Measurements from ENCODE around the gene PDZRN4.

Gene PDZRN4

GRCh38 chr12:41459111-41459905, 271.2 kb downstream of the PDZRN4 start:
- Mint-ChIP-seq H3K27me3 (no peaks in the 10 kb centered on the region), H3K4me1 (no peaks in the 10 kb centered on the region)
- DNase-seq = no peak

DNA sequence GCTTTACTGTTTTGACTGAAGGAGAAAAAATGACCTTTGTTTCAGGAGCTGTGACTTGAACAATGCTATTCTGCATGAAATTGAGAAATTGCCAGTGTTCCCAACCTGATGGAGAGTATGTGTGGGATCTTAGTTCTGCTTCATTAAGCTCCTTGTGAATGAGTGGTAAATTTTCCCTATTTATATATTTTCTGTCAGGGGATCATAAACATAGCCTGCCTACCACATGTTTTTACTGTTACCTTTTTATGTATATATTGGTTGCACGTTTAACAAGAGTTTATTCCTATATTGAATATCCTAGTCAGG, 271.7 kb downstream of the PDZRN4 start:
- no peak for DNase-seq
- Mint-ChIP-seq H3K4me1 (no peaks in the 10 kb centered on the region), H3K36me3 (no peaks in the 10 kb centered on the region), H3K4me3 (no peak overlapping the region), H3K27ac (no peak overlapping the region), H3K9me3 (no peaks in the 10 kb centered on the region), H3K27me3 (no peaks in the 10 kb centered on the region)
- CTCF ChIA-PET = no interaction called here

More at GRCh38 chr12:41459111-41459905, 271.2 kb downstream of the PDZRN4 start:
- Mint-ChIP-seq H3K4me3 (no peak overlapping the region), H3K9me3 (no peaks in the 10 kb centered on the region), H3K27ac (no peak overlapping the region), H3K36me3 (no peaks in the 10 kb centered on the region)
- CTCF ChIA-PET = no interaction called here

DNA sequence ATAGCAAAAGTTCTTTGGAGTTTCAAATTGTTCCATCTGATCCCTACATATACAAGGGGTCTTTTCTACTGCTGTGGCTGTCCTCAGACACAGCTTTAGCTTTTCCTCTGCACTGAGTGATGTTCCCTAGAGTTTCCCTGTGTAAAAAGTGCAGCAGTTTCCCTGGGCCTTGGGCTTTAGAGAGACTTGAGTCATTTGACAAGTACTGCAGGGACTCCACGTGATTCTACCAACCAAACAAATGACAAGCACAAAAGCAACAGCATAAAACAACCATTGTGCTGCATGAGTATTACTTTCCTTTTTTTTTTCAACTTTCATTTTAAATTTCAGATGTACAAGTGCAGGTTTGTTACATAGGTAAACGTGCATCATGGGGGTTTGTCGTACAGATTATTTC, 272.8 kb downstream of the PDZRN4 start:
- no peak for DNase-seq
- H3K4me1 Mint-ChIP-seq = no peaks in the 10 kb centered on the region
- H3K9me3 Mint-ChIP-seq = no peaks in the 10 kb centered on the region
- no peak overlapping the region for H3K4me3 Mint-ChIP-seq
- no peak overlapping the region for H3K27ac Mint-ChIP-seq
- no peaks in the 10 kb centered on the region for H3K27me3 Mint-ChIP-seq
- H3K36me3 Mint-ChIP-seq = no peaks in the 10 kb centered on the region
- CTCF ChIA-PET = no interaction called here

DNA sequence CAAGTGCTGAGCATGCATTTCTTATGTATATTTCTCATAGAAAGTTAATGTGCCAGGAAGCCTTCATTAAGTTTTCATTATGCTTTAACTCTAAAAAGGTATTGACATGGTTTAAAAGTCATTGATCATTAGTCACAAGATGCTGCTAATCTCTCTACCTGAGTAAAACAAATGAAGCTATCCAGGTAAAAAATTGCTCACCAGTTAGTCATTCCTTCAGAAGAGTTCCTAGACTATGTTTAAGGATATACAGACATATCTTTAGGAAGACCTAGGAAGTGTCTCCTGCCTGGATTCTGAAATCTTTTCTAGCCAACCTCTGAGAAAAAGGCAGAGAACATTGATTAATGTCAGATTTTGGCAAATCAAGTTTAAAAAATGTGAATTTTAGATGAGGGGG, 274.2 kb downstream of the PDZRN4 start:
- H3K4me1 Mint-ChIP-seq = no peaks in the 10 kb centered on the region
- no peaks in the 10 kb centered on the region for H3K27me3 Mint-ChIP-seq
- no peak overlapping the region for H3K27ac Mint-ChIP-seq
- no peaks in the 10 kb centered on the region for H3K9me3 Mint-ChIP-seq
- no peak overlapping the region for H3K4me3 Mint-ChIP-seq
- CTCF ChIA-PET = no interaction called here
- no peak for DNase-seq
- no peaks in the 10 kb centered on the region for H3K36me3 Mint-ChIP-seq

- Mint-ChIP-seq H3K4me1 (no peaks in the 10 kb centered on the region), H3K4me3 (no peak overlapping the region), H3K27me3 (no peaks in the 10 kb centered on the region), H3K9me3 (no peaks in the 10 kb centered on the region), H3K27ac (no peak overlapping the region), H3K36me3 (no peaks in the 10 kb centered on the region)
- DNase-seq = no peak
- CTCF ChIA-PET = no interaction called here
These were observed 277.4 kb downstream of the PDZRN4 start for GRCh38 chr12:41465526-41465925.

GRCh38 chr12:41466300-41466699, 278.2 kb downstream of the PDZRN4 start:
- no peak overlapping the region for H3K27ac Mint-ChIP-seq
- DNase-seq = no peak
- no peaks in the 10 kb centered on the region for H3K27me3 Mint-ChIP-seq
- no peaks in the 10 kb centered on the region for H3K4me1 Mint-ChIP-seq
- H3K36me3 Mint-ChIP-seq = no peaks in the 10 kb centered on the region
- no peaks in the 10 kb centered on the region for H3K9me3 Mint-ChIP-seq
- CTCF ChIA-PET = no interaction called here
- no peak overlapping the region for H3K4me3 Mint-ChIP-seq

- Mint-ChIP-seq H3K27me3 (no peaks in the 10 kb centered on the region), H3K4me1 (no peaks in the 10 kb centered on the region), H3K4me3 (no peak overlapping the region), H3K36me3 (no peaks in the 10 kb centered on the region), H3K27ac (no peak overlapping the region), H3K9me3 (no peaks in the 10 kb centered on the region)
- CTCF ChIA-PET = no interaction called here
- no peak for DNase-seq
These were observed 278.7 kb downstream of the PDZRN4 start for GRCh38 chr12:41466802-41467201.

- H3K27me3 Mint-ChIP-seq = no peaks in the 10 kb centered on the region
- H3K4me1 Mint-ChIP-seq = no peaks in the 10 kb centered on the region
- H3K27ac Mint-ChIP-seq = no peak overlapping the region
- no peaks in the 10 kb centered on the region for H3K9me3 Mint-ChIP-seq
- H3K36me3 Mint-ChIP-seq = no peaks in the 10 kb centered on the region
- DNase-seq = no peak
- H3K4me3 Mint-ChIP-seq = no peak overlapping the region
- CTCF ChIA-PET = no interaction called here
These were observed 279.6 kb downstream of the PDZRN4 start for GRCh38 chr12:41467591-41468325.

- Mint-ChIP-seq H3K27ac (no peak overlapping the region), H3K27me3 (no peaks in the 10 kb centered on the region), H3K4me3 (no peak overlapping the region), H3K4me1 (no peaks in the 10 kb centered on the region), H3K36me3 (no peaks in the 10 kb centered on the region), H3K9me3 (no peaks in the 10 kb centered on the region)
- CTCF ChIA-PET = no interaction called here
- DNase-seq = no peak
These were observed 280.2 kb downstream of the PDZRN4 start for GRCh38 chr12:41468341-41468740.

- CTCF ChIA-PET = no interaction called here
- no peak overlapping the region for H3K4me3 Mint-ChIP-seq
- no peaks in the 10 kb centered on the region for H3K27me3 Mint-ChIP-seq
- H3K36me3 Mint-ChIP-seq = no peaks in the 10 kb centered on the region
- DNase-seq = no peak
- no peaks in the 10 kb centered on the region for H3K9me3 Mint-ChIP-seq
- no peak overlapping the region for H3K27ac Mint-ChIP-seq
- H3K4me1 Mint-ChIP-seq = no peaks in the 10 kb centered on the region
These were observed 280.6 kb downstream of the PDZRN4 start for GRCh38 chr12:41468756-41469155.

GRCh38 chr12:41473441-41473840, 285.3 kb downstream of the PDZRN4 start:
- no peak overlapping the region for H3K4me3 Mint-ChIP-seq
- H3K27me3 Mint-ChIP-seq = no peaks in the 10 kb centered on the region
- DNase-seq = no peak
- H3K4me1 Mint-ChIP-seq = no peaks in the 10 kb centered on the region
- no peaks in the 10 kb centered on the region for H3K9me3 Mint-ChIP-seq
- H3K27ac Mint-ChIP-seq = no peak overlapping the region
- H3K36me3 Mint-ChIP-seq = no peaks in the 10 kb centered on the region
- CTCF ChIA-PET = no interaction called here

DNA sequence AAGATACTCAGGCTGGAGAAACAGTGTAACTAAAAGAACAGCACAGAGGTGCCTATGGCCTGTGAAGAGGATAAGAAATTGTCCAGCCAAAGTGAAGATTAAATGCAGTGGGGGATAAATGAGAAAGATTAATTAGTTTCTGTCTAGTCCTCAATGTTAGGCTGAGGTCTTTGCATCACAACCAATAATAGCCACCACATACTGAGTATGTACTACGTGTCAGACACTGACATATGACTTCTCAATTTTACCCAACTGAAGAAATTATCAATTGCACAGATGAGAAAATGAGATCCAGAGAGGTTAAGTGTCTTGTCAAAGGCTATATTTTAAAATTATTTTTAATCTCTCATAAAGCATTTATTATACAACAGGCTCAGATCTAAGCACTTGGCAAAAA, 285.9 kb downstream of the PDZRN4 start:
- no peaks in the 10 kb centered on the region for H3K9me3 Mint-ChIP-seq
- no peak overlapping the region for H3K27ac Mint-ChIP-seq
- CTCF ChIA-PET = no interaction called here
- H3K27me3 Mint-ChIP-seq = no peaks in the 10 kb centered on the region
- DNase-seq = no peak
- H3K4me3 Mint-ChIP-seq = no peak overlapping the region
- H3K36me3 Mint-ChIP-seq = no peaks in the 10 kb centered on the region
- no peaks in the 10 kb centered on the region for H3K4me1 Mint-ChIP-seq

- Mint-ChIP-seq H3K4me3 (no peak overlapping the region), H3K36me3 (no peaks in the 10 kb centered on the region), H3K4me1 (no peaks in the 10 kb centered on the region), H3K27me3 (no peaks in the 10 kb centered on the region), H3K9me3 (no peaks in the 10 kb centered on the region), H3K27ac (no peak overlapping the region)
- no peak for DNase-seq
- CTCF ChIA-PET = no interaction called here
These were observed 288.6 kb downstream of the PDZRN4 start for GRCh38 chr12:41476499-41477439.

- Mint-ChIP-seq H3K4me3 (no peak overlapping the region), H3K27ac (no peak overlapping the region), H3K36me3 (no peaks in the 10 kb centered on the region), H3K4me1 (no peaks in the 10 kb centered on the region), H3K9me3 (no peaks in the 10 kb centered on the region), H3K27me3 (no peaks in the 10 kb centered on the region)
- DNase-seq = no peak
- CTCF ChIA-PET = interaction anchor here (0.6 kb wide), 1 partner anchor 578 kb away, joined by 3 read pairs; no protein-coding TSS in a partner anchor
These were observed 291.3 kb downstream of the PDZRN4 start for GRCh38 chr12:41479426-41479825.
